Endothelial cell of umbilical vein (primary cell): Measurements from ENCODE around the gene LACTB. TPM values are rescaled to one million over a fixed set of nuclear protein-coding genes. Genes with fewer than 3 reads are reported as not detected.

Experiments used
- BruUV-seq: library from RNA; stranded (reverse); fragments of 400-500 nt; replicated peaks from 2 replicates; lab custom pipeline; 2021; lab: Mats Ljungman, UMichigan
- CTCF ChIA-PET: fragments of 300-600, 350-600 bp; sonication (Branson Sonifier 250); formaldehyde crosslinking; loops from one replicate; lab custom pipeline; 2021; ENCODE audit warnings: antibody characterized with exemption, inconsistent platforms; lab: Charles Lee
- POLR2A ChIA-PET: fragments of 300-600, 350-600 bp; sonication (Branson Sonifier 250); formaldehyde crosslinking; loops from one replicate; lab custom pipeline; 2021; ENCODE audit warnings: antibody characterized with exemption, inconsistent platforms; lab: Charles Lee
- DNase-seq: peaks from one replicate; pipeline ENCODE4 v3.0.0-alpha.2; 2011; ENCODE audit warnings: low read depth, low spot score
- FAIRE-seq: peaks from 2 replicates; lab custom pipeline; 2011; peaks lifted over from hg19 to GRCh38; lab: Jason Lieb, UNC
- H2AFZ ChIP-seq: 2 replicates; pipeline ENCODE4 v1.6.0; 2012; ENCODE audit warnings: low read depth, low read length, control low read depth, inconsistent platforms
- H3K27ac ChIP-seq: 2 replicates; pipeline ENCODE4 v1.5.1; 2011; ENCODE audit warnings: low read depth, mild to moderate bottlenecking, control low read depth, low read length, moderate library complexity; ENCODE audit not compliant: insufficient read depth
- H3K27me3 ChIP-seq, 2 experiments: 2 replicates each; pipeline versions ENCODE4 v1.6.0 to v1.6.1; 2011; ENCODE audit warnings: low read length in 2 of 2, mixed read lengths in 1 of 2; ENCODE audit not compliant: control insufficient read depth in 2 of 2, insufficient read depth in 2 of 2
- H3K36me3 ChIP-seq, 2 experiments: 2 replicates in 1 of 2; 3 replicates in 1 of 2; pipeline ENCODE4 v1.5.1; 2011; ENCODE audit warnings: low read length in 2 of 2, mild to moderate bottlenecking in 1 of 2, moderate library complexity in 1 of 2; ENCODE audit not compliant: control insufficient read depth in 2 of 2, insufficient read depth in 2 of 2; ENCODE audit errors: extremely low read depth in 1 of 2
- H3K4me1 ChIP-seq: 3 replicates; pipeline ENCODE4 v1.5.1; 2011; ENCODE audit warnings: mild to moderate bottlenecking, low read length; ENCODE audit not compliant: control insufficient read depth, insufficient read depth; ENCODE audit errors: extremely low read depth
- H3K4me2 ChIP-seq: 2 replicates; pipeline ENCODE4 v1.6.1; 2011; ENCODE audit warnings: low read length, control low read depth, mixed read lengths; ENCODE audit not compliant: insufficient read depth
- H3K4me3 ChIP-seq, 3 experiments: fragments of 200-600 bp in 1 of 3; sonication (generic), shearing (Covaris generic) in 1 of 3; replicated peaks in 1 of 3; 2 replicates each; pipeline ENCODE4 v1.5.1; 2011 to 2016; ENCODE audit warnings: control low read depth in 3 of 3, low read length in 3 of 3, mild to moderate bottlenecking in 2 of 3, inconsistent platforms in 1 of 3, low read depth in 1 of 3, moderate library complexity in 1 of 3; ENCODE audit not compliant: insufficient read depth in 1 of 3
- H3K79me2 ChIP-seq: 2 replicates; pipeline ENCODE4 v1.6.0; 2012; ENCODE audit warnings: low read length, inconsistent platforms; ENCODE audit not compliant: control insufficient read depth, insufficient read depth
- H3K9ac ChIP-seq: replicated peaks from 2 replicates; pipeline ENCODE3; 2011; ENCODE audit warnings: low read length, control low read depth; ENCODE audit not compliant: insufficient read depth; ENCODE audit errors: extremely low read depth
- H3K9me1 ChIP-seq: replicated peaks from 3 replicates; pipeline ENCODE4 v1.6.0; 2011; ENCODE audit warnings: mild to moderate bottlenecking, low read length; ENCODE audit not compliant: control insufficient read depth, insufficient read depth; ENCODE audit errors: extremely low read depth
- H3K9me3 ChIP-seq: replicated peaks from 2 replicates; pipeline ENCODE4 v1.5.1; 2012; ENCODE audit warnings: low read length, inconsistent platforms; ENCODE audit not compliant: control insufficient read depth, insufficient read depth
- H4K20me1 ChIP-seq: replicated peaks from 2 replicates; pipeline ENCODE3; 2011; ENCODE audit warnings: mild to moderate bottlenecking, low read length; ENCODE audit not compliant: control insufficient read depth, insufficient read depth; ENCODE audit errors: extremely low read depth
- EZH2 ChIP-seq: IDR thresholded peaks from 2 replicates; pipeline ENCODE4 v1.6.1; 2012; ENCODE audit warnings: borderline replicate concordance, low read depth, mild to moderate bottlenecking, moderate library complexity, low read length, inconsistent platforms; ENCODE audit not compliant: severe bottlenecking
- FOS ChIP-seq: IDR thresholded peaks from 2 replicates; pipeline ENCODE4 v1.6.1; 2011; ENCODE audit warnings: mild to moderate bottlenecking, low read length, moderate library complexity, borderline replicate concordance; ENCODE audit not compliant: insufficient read depth
- GATA2 ChIP-seq: IDR thresholded peaks from 2 replicates; pipeline ENCODE4 v1.7.0; 2011; ENCODE audit warnings: low read depth, mild to moderate bottlenecking, moderate library complexity, mixed read lengths, low read length; ENCODE audit not compliant: insufficient read length, insufficient read depth
- JUN ChIP-seq: IDR thresholded peaks from 2 replicates; pipeline ENCODE4 v1.6.1; 2011; ENCODE audit warnings: borderline replicate concordance, low read depth; ENCODE audit not compliant: insufficient read length, insufficient read depth
- MYC ChIP-seq: IDR thresholded peaks from one replicate; pipeline ENCODE4 v1.6.1; 2011; ENCODE audit warnings: mild to moderate bottlenecking, low read depth, low read length
- POLR2A ChIP-seq: IDR thresholded peaks from 2 replicates; pipeline ENCODE4 v1.6.1; 2012; ENCODE audit warnings: low read depth, mild to moderate bottlenecking, control low read depth, low read length
- POLR2AphosphoS5 ChIP-seq: IDR thresholded peaks from 2 replicates; pipeline ENCODE4 v1.6.1; 2012; ENCODE audit warnings: low read depth, mild to moderate bottlenecking, control low read depth, low read length, moderate library complexity; ENCODE audit not compliant: insufficient read depth
- dilution Hi-C: fragments of 300-500 bp; cut with MboI; formaldehyde crosslinking; loops from one replicate; pipeline ENCODE4 v1.15.0; 2019; ENCODE audit warnings: low sequenced_read_pairs; ENCODE audit not compliant: extremely low pct_ligation_motif_present
- intact Hi-C: fragments of 100-400 bp; cut with micrococcal nuclease; formaldehyde crosslinking; loops from one replicate; pipeline ENCODE4 v1.10.0; 2022
- polyA plus RNA-seq, 4 experiments: library from polyadenylated mRNA; depleted of rRNA in 3 of 4; stranded (reverse) in 3 of 4; unstranded in 1 of 4; fragments of >200 nt; gene quantifications; 2 replicates each; pipeline versions ENCODE4 v1.2.1 to v1.2.3, GENCODE V29; 2011 to 2012; ENCODE audit warnings: missing spikeins in 1 of 4
- total RNA-seq: library from RNA; stranded (reverse); gene quantifications from 2 replicates; pipeline ENCODE4 v1.2.3, GENCODE V29; 2021
- TF ChIP-seq, protein P1 (sequence below), 2 donors: IDR thresholded peaks; 1 replicate in 1 of 2; 2 replicates in 1 of 2; pipeline ENCODE4 v1.5.1; 2011; ENCODE audit warnings: low read length in 2 of 2, mild to moderate bottlenecking in 2 of 2, moderate library complexity in 2 of 2, control low read depth in 1 of 2, inconsistent platforms in 1 of 2, low read depth in 1 of 2; ENCODE audit not compliant: insufficient read depth in 1 of 2; ENCODE audit errors: extremely low read depth in 1 of 2
- TF ChIP-seq, protein P2 (sequence below): IDR thresholded peaks from 2 replicates; pipeline ENCODE4 v1.6.1; 2011; ENCODE audit not compliant: insufficient read depth, insufficient read length

LACTB gene
- total and polyA plus RNA-seq, 2 donors (not counting 3 experiments of a cell fraction or from before 2014, with no cell fraction given): 14.0 to 26.1 TPM

DNA sequence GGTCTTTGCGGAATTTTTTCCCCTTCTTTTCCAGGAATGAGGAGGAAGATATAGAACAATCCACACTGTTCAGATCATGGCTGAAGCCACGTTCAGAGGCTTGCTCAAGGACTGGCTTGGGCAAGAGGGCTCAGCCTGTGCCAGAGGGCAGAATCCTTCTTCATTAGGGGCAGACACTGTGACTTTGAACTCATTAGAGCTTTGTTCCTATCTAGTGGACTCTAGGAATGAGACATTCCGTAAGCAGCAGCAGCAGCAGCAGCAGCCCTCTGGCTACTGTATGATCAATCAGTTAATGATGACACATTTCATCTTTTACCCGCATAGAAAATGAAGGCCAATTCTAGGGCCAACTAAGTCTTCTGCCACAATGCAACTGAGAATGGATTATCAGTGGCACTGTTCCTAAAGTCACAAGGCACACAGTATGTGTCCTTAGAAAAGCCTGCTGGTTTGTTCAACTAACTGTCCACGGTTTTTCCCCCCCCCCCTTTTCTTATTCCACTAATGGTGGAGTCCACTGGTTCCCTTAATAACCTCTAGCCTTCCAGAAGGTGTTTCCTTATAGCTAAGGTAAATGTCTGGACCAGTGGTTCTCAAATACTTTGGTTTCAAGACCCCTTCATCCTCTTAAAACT, 66.0 kb downstream of the LACTB start:
- no peak overlapping the region for H3K4me3 ChIP-seq
- H3K4me2 ChIP-seq: no peak overlapping the region
- H3K27ac ChIP-seq: no peak overlapping the region
- no peaks in the 10 kb centered on the region for H3K9me3 ChIP-seq
- no peaks in the 10 kb centered on the region for H3K27me3 ChIP-seq
- peaks cover 33% of the 10 kb centered on the region for H3K79me2 ChIP-seq
- intact Hi-C loops: loop anchor here (2.0 kb wide), 1 partner anchor 139 kb away; no protein-coding TSS in a partner anchor
- H4K20me1 ChIP-seq: peaks cover 2% of the 10 kb centered on the region
- ChIA-PET CTCF (no interaction called here), POLR2A (no interaction called here)
- no peak overlapping the region for H3K9ac ChIP-seq
- BruUV-seq: no TSS peak
- H3K4me1 ChIP-seq: peaks cover 19% of the 10 kb centered on the region
- H3K36me3 ChIP-seq: no peaks in the 10 kb centered on the region
- TF ChIP-seq JUN (no peak), EZH2 (no peak), MYC (no peak), POLR2A (no peak), GATA2 (no peak), FOS (no peak), POLR2AphosphoS5 (no peak)
- TF ChIP-seq, protein P1, sequence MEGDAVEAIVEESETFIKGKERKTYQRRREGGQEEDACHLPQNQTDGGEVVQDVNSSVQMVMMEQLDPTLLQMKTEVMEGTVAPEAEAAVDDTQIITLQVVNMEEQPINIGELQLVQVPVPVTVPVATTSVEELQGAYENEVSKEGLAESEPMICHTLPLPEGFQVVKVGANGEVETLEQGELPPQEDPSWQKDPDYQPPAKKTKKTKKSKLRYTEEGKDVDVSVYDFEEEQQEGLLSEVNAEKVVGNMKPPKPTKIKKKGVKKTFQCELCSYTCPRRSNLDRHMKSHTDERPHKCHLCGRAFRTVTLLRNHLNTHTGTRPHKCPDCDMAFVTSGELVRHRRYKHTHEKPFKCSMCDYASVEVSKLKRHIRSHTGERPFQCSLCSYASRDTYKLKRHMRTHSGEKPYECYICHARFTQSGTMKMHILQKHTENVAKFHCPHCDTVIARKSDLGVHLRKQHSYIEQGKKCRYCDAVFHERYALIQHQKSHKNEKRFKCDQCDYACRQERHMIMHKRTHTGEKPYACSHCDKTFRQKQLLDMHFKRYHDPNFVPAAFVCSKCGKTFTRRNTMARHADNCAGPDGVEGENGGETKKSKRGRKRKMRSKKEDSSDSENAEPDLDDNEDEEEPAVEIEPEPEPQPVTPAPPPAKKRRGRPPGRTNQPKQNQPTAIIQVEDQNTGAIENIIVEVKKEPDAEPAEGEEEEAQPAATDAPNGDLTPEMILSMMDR (IDR thresholded peaks at IDR 0.05; ENCODE audit: extremely low read depth in 1 of 2, insufficient read depth in 1 of 2, low read depth in 1 of 2, low read length in 2 of 2): no peak
- TF ChIP-seq, protein P2, sequence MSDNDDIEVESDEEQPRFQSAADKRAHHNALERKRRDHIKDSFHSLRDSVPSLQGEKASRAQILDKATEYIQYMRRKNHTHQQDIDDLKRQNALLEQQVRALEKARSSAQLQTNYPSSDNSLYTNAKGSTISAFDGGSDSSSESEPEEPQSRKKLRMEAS: no peak
- no peak overlapping the region for H2AFZ ChIP-seq
- FAIRE-seq (no peak), DNase-seq (no peak)
- dilution Hi-C loops: no loop called here
- H3K9me1 ChIP-seq: no peaks in the 10 kb centered on the region
